Endothelial cell (in vitro differentiated cells): ENCODE measurements around the gene DDC. TPM values are rescaled to one million over a fixed set of nuclear protein-coding genes. Genes with fewer than 3 reads are reported as not detected.

Experiments
- DNase-seq: peaks from one replicate; pipeline ENCODE4 v3.0.0; 2021; ENCODE audit warnings: low spot score
- H3K27ac Mint-ChIP-seq: one replicate; pipeline ENCODE4 v1.8.0; 2021; ENCODE audit warnings: mixed read lengths, inconsistent platforms; ENCODE audit not compliant: unreplicated experiment
- H3K27me3 Mint-ChIP-seq: one replicate; pipeline ENCODE4 v1.8.0; 2021; ENCODE audit warnings: mild to moderate bottlenecking, moderate library complexity, mixed read lengths, inconsistent platforms; ENCODE audit not compliant: unreplicated experiment
- H3K36me3 Mint-ChIP-seq: one replicate; pipeline ENCODE4 v1.8.0; 2021; ENCODE audit warnings: mild to moderate bottlenecking, low read depth, mixed read lengths, inconsistent platforms; ENCODE audit not compliant: unreplicated experiment
- H3K4me1 Mint-ChIP-seq: one replicate; pipeline ENCODE4 v1.8.0; 2021; ENCODE audit warnings: mild to moderate bottlenecking, mixed read lengths, inconsistent platforms; ENCODE audit not compliant: unreplicated experiment
- H3K4me3 Mint-ChIP-seq: one replicate; pipeline ENCODE4 v1.8.0; 2021; ENCODE audit warnings: mild to moderate bottlenecking, mixed read lengths, inconsistent platforms; ENCODE audit not compliant: unreplicated experiment
- H3K9me3 Mint-ChIP-seq: one replicate; pipeline ENCODE4 v1.8.0; 2021; ENCODE audit warnings: mixed read lengths, inconsistent platforms; ENCODE audit not compliant: unreplicated experiment
- CTCF ChIP-seq: fragments of 200-600 bp; sonication (generic); IDR thresholded peaks from one replicate; pipeline ENCODE4 v1.5.0; 2021; ENCODE audit warnings: antibody characterized with exemption; ENCODE audit not compliant: unreplicated experiment
- total RNA-seq: library from RNA; stranded (reverse); fragmentation: NEBNext Ultra II Directional; extraction: Animal tissue kit (Norgen Biotek cat#: 25700); gene quantifications from one replicate; pipeline ENCODE4 v1.2.1, GENCODE V29; 2021; ENCODE audit not compliant: unreplicated experiment

The DDC gene
- total RNA-seq, 1 donor from 2014 or later = not detected

DNA sequence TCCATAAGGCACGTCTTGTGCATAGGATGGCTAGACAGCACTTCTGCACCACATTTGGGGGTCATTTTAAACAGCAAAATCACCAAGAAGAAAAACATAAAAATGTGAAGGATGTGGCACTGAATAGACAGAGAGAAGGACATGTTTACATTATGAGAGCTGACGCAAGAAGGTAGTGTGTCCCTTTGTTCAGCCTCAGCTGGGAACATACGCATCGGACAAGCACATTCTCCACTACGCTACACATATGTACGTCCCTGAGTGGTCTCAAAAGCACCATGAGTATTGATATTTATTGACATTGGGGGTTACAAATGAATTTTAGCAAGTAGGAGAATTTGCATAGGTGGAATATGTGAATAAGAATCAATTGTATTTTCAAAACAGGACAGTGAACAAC, 20.2 kb downstream of the DDC start:
- Mint-ChIP-seq H3K4me3 (no peak overlapping the region), H3K27ac (no peak overlapping the region), H3K9me3 (no peaks in the 10 kb centered on the region), H3K36me3 (no peaks in the 10 kb centered on the region), H3K27me3 (peaks cover 3% of the 10 kb centered on the region), H3K4me1 (peaks cover 7% of the 10 kb centered on the region)
- DNase-seq = no peak
- no peak for TF ChIP-seq CTCF

DNA sequence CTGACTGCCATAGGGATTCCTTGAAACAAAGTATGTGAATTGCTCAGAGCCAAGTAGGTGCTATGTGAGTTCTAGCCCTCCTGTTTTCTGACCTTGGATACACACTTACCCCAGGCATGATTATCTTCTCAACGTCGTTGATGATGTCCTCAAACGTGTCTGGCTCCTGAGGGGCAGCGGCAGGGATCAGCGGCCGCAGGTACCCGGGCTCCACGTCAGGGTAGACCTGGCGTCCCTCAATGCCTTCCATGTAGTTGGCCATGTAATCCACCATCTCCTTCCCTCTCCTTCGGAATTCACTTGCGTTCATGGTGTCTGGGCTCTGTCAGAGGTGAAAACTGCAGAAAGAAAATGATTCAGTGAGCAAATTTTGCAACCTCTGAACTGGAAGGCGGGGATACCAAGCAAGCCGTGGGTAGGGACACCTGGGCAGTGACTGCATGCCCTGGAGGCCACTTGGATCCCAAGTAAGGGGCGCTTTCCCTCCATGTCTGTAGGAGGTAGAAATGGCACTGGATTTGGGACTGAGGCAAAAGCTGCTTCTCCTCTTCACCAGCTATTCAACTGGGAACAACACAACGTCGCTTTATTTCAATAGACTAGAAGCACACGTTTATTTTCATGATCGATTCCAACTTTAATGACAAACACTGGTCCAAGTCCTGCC, 21.3 kb downstream of the DDC start:
- H3K9me3 Mint-ChIP-seq = no peaks in the 10 kb centered on the region
- H3K4me3 Mint-ChIP-seq = no peak overlapping the region
- H3K27me3 Mint-ChIP-seq = peaks cover 3% of the 10 kb centered on the region
- peaks cover 7% of the 10 kb centered on the region for H3K4me1 Mint-ChIP-seq
- no peaks in the 10 kb centered on the region for H3K36me3 Mint-ChIP-seq
- no peak overlapping the region for H3K27ac Mint-ChIP-seq
- DNase-seq = no peak
- no peak for TF ChIP-seq CTCF

DNA sequence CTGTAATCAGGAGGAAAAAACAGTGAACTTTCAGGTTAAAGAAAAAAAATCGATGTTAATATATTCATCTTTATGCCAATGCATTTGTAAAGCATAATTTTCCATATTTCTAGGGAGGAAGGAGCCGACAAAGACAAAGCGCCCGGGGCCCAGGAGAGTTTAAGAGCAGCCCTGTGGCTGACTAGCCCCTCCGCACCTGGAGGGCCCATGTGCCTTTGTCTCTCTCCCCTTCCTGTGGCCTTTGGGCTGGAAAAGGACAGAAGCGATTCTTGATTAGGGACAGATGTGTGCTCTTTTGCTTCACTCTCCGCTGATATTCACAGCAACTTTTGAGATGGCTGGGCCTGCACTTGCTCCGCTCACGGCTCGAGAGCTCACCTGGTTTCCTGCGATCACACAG, 23.1 kb downstream of the DDC start:
- Mint-ChIP-seq H3K4me1 (peaks cover 7% of the 10 kb centered on the region), H3K27me3 (peaks cover 3% of the 10 kb centered on the region), H3K27ac (no peak overlapping the region), H3K9me3 (no peaks in the 10 kb centered on the region), H3K36me3 (no peaks in the 10 kb centered on the region), H3K4me3 (no peak overlapping the region)
- no peak for DNase-seq
- TF ChIP-seq CTCF = no peak

- peaks cover 3% of the 10 kb centered on the region for H3K27me3 Mint-ChIP-seq
- no peak for TF ChIP-seq CTCF
- H3K9me3 Mint-ChIP-seq = no peaks in the 10 kb centered on the region
- no peak overlapping the region for H3K27ac Mint-ChIP-seq
- no peak for DNase-seq
- no peaks in the 10 kb centered on the region for H3K36me3 Mint-ChIP-seq
- H3K4me1 Mint-ChIP-seq = peaks cover 7% of the 10 kb centered on the region
- no peak overlapping the region for H3K4me3 Mint-ChIP-seq
Measured at GRCh38 chr7:50540785-50541579, 24.2 kb downstream of the DDC start.

- Mint-ChIP-seq H3K27me3 (peaks cover 3% of the 10 kb centered on the region), H3K27ac (no peak overlapping the region), H3K4me3 (no peak overlapping the region), H3K4me1 (peaks cover 7% of the 10 kb centered on the region), H3K36me3 (no peaks in the 10 kb centered on the region), H3K9me3 (no peaks in the 10 kb centered on the region)
- no peak for TF ChIP-seq CTCF
- no peak for DNase-seq
Measured at GRCh38 chr7:50539725-50540124, 25.5 kb downstream of the DDC start.
